Measurements from ENCODE around the gene CNNM3.

Gene CNNM3

DNA sequence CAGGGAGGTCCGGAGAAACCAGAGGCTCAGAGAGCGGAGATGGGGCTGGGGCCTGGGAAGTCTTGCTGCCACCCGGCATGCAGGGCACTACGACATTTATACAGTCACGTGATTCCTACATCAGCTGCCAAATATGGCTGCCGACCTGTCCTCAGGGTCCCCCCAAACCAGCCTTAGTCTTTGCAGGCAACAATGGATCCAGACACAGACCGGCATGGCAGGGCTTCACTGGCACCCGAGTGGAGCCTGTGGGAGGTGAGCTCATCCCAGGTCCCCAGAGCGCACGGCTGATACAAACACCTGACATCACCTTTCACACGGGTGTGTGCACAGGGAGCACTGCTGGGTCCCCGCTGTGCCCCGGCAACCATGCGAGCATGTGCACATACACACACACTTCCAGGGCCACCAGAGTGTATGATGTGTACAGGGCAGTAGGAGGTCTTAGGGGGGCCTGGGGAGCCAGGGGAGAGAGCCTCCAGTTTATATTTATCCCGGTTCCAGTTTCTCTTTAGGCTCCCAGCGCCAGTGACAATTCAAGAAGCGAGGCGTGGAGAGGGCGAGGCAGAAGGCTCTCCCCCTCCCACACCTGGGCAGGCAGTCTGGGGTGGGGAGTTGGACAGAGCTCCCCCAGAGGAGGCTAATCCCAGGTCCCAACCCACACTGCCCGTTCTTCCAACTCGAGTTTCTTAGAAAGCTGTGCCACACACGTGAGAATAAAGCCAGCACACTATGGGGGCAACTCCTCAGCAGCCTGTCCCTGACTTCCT lies 51.1 kb downstream of the CNNM3 start:
- no peak for DNase-seq

- DNase-seq = no peak
Measured at GRCh38 chr2:96867756-96868554, 51.9 kb downstream of the CNNM3 start.

DNA sequence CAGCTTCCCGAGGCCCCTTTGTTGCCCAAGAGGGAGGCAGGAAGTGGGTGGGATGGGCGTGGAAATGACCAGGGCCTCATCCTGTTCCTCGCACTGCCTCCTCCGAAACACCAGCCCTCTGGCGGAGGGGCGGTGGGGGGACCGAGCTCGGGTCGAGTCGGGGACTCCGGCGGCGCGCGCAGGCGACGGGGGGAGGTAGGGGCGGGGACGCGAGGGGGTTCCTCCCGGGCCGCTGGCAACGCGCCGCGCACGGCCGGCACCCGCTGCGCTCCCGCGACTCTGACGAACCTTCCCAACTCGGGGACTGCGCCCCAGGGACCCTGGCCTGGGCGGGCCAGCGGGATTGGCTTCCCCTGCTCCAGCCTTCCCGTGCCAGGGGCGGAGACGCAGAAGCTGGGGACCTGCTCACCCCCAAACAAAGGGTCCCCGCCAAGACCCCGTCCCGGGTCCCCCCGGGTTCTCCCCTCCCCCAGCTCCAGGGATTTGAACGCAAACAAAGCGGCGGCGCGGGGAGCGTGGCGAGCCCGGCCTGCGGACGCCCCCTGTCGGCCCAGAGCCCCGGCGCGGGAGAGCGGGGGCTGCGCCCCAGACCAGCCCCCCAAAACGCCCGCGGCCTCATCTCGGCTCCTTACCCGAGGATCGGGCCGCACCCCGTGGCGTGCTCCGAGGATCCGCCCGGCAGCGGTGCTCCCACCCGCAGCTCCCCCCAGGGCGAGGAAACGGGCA lies 52.6 kb downstream of the CNNM3 start:
- peak; percentile 32 for DNase-seq

DNA sequence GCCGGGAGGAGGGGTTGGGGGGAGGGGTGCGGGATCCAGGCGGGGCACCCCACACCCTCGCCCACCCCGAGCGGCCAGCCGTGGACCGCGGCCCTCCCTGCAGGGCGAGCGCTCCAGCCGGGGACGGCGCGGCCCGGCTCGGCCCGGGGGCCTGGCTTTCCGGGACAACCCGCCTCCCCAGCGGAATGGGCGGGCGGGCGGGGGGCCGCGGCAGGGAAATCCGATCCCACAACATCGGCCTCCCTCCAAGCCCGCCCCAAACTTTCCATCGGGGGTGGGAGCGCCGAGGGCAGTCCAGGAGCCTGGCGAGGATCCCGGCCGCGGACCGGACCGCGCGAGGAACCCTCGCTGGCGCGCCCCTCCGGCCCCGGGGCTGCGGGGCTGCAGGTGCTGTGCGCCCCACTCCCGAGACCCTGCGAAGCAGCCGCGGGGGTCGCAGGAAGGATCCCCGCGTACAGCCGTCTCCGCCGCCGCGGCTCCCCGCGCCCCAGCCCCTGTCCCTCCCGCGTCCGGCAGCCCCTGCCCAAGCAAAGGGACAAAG lies 53.3 kb downstream of the CNNM3 start:
- DNase-seq = no peak

DNA sequence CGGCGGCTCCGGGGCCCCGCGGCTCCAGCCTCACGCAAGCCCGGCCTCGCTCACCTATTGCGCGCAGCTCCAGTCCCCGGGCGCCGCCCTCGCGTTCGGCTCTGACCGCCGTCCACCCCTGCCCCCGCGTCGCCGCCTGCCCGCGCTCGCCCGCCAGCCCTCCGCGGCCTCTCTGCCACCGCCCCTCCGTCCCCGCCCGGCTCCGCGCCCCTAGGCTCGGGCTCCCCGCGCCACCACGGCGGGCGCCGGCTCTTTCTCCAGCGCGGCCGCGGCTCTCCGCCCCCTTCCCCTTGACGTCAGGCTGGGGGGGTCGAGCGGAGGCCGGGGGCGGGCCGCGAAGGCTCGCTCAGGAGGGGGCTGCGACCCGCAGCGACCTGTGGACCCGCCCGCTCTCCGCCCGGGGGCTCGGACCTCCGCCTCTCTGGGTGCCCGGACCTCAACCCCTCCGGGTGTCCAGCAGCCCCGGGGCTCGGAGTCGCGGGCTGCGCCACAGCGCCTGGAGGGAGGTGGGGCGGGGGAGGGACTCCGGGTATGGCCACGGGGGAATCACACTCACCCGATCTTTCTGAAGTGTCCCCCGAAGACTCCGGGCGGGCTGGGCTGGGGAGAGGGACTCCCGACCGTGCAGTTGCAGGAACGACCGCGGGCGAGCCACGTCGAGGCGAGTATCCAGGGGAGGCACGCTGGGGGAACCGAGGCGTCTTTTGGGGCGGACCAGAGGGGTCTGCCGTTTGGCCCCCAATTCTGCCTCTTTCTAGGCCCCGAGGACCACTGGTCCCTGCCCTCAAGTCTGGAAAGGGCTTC lies 54.0 kb downstream of the CNNM3 start, which contains the start of gene SEMA4C:
SEMA4C (minus strand) TSS at position 259 of the 804 bp plus-strand sequence. CDS start 2,194 bp downstream, outside the sequence.
- no peak for DNase-seq

DNA sequence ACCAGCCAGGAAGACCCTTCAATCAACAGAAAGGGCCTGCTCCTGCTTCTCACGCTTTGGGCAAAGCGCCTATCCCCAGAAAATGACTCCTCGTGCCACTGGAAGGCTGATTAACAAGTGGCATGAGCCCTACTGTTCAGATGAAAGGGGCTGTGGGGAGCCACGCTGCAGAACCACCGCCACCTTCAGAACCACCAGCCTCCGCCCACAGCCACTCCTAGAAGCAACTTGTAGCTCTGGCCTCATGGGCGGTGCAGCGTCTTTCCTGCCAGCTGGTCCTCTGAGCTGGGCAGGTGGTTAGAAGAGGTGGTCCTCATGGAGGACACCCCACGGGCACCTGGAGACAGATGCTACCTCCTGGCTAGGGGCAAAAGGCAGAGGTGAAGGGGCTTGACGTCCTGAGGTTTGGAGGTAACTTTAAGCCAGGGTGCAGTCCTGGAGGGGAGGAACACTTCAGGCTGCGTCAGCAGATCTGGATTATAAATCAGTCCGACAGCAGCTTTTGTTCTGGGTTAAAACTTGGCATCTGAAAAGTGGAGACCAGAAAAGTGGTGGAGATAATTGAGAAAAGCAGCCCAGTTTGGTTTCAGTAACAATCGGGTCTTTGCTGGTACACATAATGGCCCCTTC lies 54.7 kb downstream of the CNNM3 start:
- no peak for DNase-seq

- no peak for DNase-seq
Measured at GRCh38 chr2:96872591-96873349, 56.7 kb downstream of the CNNM3 start.

DNA sequence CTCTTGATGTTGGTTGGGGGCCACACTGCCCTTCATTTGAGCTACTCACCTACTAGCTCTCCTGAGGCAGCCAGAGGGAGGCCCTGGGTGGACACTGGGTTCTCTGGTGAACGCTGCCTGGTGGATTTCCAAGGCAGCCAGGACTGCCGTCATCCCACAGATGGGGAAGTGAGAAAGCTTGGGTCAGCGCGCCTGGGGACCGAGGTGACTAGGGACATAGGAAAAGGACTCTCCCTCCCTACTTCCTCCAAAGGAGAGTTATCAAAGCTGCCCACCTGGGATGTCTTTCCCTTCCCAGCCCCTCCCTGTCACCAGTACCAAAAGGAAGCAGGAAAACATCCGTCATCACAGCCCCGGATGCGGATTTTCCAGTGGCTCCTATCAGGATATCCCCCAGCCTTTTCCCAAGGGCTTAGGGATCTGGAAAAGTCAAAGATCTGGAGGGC lies 57.6 kb downstream of the CNNM3 start:
- DNase-seq = no peak

- no peak for DNase-seq
Measured at GRCh38 chr2:96874198-96874831, 58.2 kb downstream of the CNNM3 start.

DNA sequence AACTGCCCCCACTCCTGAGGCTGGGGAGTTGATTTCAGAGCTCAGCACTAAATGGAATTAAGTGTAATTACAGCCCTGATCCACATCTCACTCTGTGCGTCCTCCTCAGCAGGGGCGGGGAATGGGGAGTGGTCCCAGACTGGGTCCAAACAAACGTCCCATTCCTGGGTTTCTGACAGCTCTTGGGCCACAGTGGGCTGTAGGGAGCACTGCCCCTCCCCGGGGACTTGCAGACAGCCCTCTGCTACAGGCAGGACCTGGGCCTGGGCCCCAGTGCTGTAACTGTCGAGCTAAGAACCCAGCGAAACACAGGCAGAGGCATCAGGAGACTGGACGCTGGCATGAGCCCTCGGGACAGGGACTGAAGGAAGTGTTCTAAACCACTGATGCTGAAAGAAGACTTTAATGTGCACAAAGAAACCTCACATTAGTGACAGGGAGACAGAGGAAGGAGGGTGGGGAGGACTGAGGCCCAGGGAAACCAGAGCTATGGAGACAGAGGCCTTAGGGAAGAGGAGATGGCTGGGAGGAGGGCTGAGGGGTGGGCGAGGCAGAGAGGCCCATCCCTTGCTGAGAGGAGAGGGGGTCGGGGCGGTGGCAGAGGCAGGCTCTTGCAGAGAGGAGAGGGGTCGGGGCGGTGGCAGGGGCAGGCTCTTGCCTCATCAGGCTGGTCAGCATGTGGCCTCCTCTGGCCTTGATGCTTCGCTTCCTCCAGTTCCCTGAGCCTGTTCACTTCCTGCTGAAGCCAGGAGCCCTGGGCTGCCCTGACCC lies 59.6 kb downstream of the CNNM3 start:
- DNase-seq = no peak

DNA sequence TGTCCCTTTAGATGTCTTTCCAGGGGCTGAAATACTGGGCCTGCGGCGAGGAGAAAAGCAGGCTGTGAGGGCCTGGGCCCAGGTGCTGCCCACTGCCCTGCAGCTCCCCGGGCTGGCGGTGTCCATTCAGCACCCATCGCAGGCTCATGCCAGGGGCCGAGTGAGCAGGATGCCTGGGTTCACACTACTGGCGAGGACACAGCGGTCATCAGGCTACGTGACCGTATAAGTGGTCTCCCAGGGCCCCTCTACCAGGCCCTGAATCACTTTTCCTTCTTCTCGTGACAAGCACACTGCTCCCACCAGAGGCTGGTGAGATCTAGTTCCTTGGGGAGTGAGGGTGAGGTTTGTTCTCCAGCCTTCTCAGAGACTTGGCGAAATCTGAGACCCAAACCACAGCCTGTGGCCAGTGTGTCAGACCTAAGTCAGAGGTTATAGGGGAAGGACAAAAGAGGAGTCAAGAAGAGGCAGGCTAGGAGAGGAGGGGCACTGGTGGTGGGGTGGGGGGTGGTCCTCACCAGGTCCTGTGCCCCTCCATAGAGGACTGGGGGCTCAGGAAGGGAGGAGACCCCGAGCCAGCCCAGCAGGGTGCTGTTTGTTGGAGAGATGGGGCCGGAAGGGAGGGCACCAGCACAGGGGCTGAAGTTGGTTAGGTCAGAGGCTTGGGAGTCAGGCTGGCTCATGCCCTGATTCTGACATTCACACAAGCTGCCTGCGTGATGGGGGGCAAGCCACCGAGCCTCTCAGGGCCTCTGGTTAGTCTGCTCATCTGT lies 60.4 kb downstream of the CNNM3 start:
- DNase-seq = peak; percentile 46

GRCh38 chr2:96877042-96877451 lies 61.0 kb downstream of the CNNM3 start:
- DNase-seq = no peak

- no peak for DNase-seq
Measured at GRCh38 chr2:96877631-96878092, 61.6 kb downstream of the CNNM3 start.

DNA sequence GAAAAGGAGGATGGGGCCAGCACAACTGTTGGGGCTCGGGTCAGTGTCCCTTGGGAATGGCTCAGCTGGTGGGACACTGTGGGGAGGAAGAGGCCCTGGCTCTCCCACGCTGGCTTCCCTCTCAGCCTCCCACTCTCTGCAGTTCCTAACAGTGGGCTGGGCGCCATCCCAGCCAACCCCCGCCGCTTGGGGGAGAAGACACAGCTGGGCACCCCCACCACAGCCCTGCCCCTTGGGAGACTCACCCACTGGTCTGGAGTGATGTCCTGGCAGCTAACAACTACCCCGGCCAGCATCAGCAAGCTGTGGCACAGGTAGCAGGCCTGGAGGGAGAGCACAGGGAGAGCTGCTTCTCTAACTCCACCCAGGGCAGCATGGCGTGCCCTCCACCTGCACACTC lies 62.1 kb downstream of the CNNM3 start:
- DNase-seq = no peak

DNA sequence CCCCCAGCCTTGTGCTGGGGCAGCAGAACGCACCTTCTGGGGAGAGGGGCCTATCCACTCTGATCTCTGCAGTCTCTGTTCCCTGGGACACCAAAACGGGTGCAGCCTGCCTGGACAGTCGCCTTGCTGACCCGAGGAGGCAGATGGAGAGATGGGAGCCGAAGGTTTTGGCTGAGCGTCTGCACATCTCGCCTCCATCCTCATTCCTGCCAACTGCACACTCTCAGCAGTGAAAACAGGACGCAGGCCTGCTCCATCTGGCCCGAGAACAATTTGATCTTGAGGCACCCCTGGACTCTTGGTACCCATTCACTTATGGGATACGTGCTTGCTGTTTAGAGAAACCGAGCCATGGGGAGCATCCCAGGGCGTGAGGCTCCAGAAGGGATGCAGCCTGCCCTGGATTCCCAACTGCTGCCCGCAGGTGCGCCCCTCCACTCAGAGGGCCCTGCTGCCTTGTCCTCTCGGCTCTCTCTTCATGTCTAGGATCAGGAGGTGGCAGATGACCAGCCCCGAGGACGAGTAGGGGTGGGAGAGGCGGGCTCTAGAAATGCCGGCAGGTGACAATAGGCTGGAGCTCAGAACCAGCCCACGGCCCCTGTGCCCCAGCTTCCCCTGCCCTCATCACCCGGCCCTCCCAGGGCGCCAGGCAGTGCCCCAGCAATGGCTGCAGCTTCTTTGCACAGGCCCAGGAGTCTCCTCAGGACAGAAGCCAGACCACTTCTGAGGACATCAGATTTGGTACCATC lies 62.9 kb downstream of the CNNM3 start:
- DNase-seq = no peak

DNA sequence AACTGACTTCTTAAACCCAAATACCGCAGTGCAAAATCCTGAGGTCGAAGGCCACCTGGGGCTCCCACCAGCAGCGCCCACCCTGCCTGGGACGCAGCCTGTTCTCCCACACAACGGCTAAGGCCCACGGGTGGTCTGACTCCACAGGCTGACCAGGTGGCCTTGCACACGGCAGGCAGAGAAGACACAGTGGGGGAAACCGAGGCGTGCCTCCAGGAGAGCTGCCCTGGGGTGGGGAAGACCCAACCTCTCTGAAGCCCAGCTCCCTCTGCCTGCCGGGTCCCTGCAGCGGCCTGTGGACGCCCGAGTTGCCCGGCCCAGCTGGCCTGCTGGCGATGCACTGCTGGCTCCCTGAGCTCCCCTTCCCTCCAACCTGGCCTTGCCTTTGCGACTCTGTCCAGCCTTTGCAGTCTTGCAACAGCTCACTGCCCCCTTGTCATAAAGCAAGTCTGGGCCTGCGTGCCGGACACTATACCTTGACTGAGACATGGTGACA lies 63.5 kb downstream of the CNNM3 start:
- no peak for DNase-seq

GRCh38 chr2:96880891-96881273 lies 64.8 kb downstream of the CNNM3 start:
- DNase-seq = no peak

All from GOT3 (cell line).